HG02763 (cell line): Measurements from ENCODE around the gene CCDC107.

Experiments
- ATAC-seq: cut with Tn5 transposase; IDR thresholded peaks from one replicate; pipeline ENCODE4 v1.9.1; 2021; ENCODE audit warnings: mild to moderate bottlenecking, moderate library complexity; ENCODE audit not compliant: unreplicated experiment

CCDC107 gene

GRCh38 chr9:35682051-35682450 lies 24.0 kb downstream of the CCDC107 start:
- ATAC-seq, result no peak

- no peak for ATAC-seq
These were observed 24.6 kb downstream of the CCDC107 start for GRCh38 chr9:35682520-35683315.

GRCh38 chr9:35683323-35683722 lies 25.2 kb downstream of the CCDC107 start:
- ATAC-seq, result no peak

GRCh38 chr9:35684921-35685320 lies 26.8 kb downstream of the CCDC107 start:
- no peak for ATAC-seq

- ATAC-seq, result no peak
These were observed 27.4 kb downstream of the CCDC107 start for GRCh38 chr9:35685506-35685905.

- ATAC-seq, result no peak
These were observed 28.4 kb downstream of the CCDC107 start for GRCh38 chr9:35686222-35687203.

GRCh38 chr9:35687306-35687705 lies 29.2 kb downstream of the CCDC107 start:
- ATAC-seq, result no peak

- ATAC-seq, result no peak
These were observed 30.0 kb downstream of the CCDC107 start for GRCh38 chr9:35687972-35688557.

GRCh38 chr9:35688558-35689541 lies 30.8 kb downstream of the CCDC107 start:
- no peak for ATAC-seq

GRCh38 chr9:35689542-35690293 lies 31.6 kb downstream of the CCDC107 start, which contains the start of gene TPM2:
TPM2 (minus strand) TSS chr9:35689925; CDS start chr9:35689817, 108 bp downstream.
- no peak for ATAC-seq

GRCh38 chr9:35690294-35690613 lies 32.2 kb downstream of the CCDC107 start:
- no peak for ATAC-seq

- ATAC-seq, result no peak
These were observed 32.7 kb downstream of the CCDC107 start for GRCh38 chr9:35690614-35691333.

GRCh38 chr9:35691334-35691650 lies 33.2 kb downstream of the CCDC107 start:
- ATAC-seq, result no peak

- ATAC-seq, result no peak
These were observed 33.7 kb downstream of the CCDC107 start for GRCh38 chr9:35691757-35692301.

GRCh38 chr9:35695943-35696401 lies 37.9 kb downstream of the CCDC107 start:
- no peak for ATAC-seq

GRCh38 chr9:35696520-35697215 lies 38.6 kb downstream of the CCDC107 start:
- ATAC-seq, result no peak

- no peak for ATAC-seq
These were observed 39.4 kb downstream of the CCDC107 start for GRCh38 chr9:35697486-35697885.

- ATAC-seq, result no peak
These were observed 40.1 kb downstream of the CCDC107 start for GRCh38 chr9:35698231-35698630.
